Mammary epithelial cell (primary cell): ENCODE measurements around the gene NFAT5.

ENCODE experiments used
- EZH2 ChIP-seq: IDR thresholded peaks from 2 replicates; pipeline ENCODE4 v1.6.1; 2012; ENCODE audit warnings: low read length, inconsistent platforms, borderline replicate concordance
- TF ChIP-seq, protein P1 (sequence below), 2 donors: IDR thresholded peaks in 1 of 2; conservative IDR thresholded peaks in 1 of 2; 2 replicates each; pipeline ENCODE4 v1.5.1; 2011 to 2012; ENCODE audit warnings: inconsistent platforms in 2 of 2, low read length in 2 of 2, mild to moderate bottlenecking in 2 of 2, control low read depth in 1 of 2, low read depth in 1 of 2; ENCODE audit not compliant: insufficient read depth in 1 of 2; ENCODE audit errors: extremely low read depth in 1 of 2

DNA sequence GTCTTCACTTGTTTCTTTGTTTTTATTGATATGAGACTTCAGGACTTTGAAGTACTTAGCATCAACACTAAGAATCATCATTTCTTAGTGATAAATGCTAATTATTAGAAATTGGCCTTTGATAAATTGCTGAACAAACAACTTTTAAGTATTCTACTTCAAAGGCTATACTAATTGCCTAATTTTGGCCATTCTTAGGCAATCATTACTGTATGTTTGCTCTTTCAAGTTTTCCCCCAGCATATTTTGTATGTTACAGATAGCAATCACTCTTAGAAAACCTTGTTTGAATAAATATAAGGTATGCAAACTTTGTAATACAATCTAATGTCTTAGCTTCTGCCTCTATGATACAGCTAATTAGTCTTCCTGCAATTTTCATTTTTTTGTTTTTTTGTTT lies 114.6 kb downstream of the NFAT5 start:
- TF ChIP-seq, protein P1, sequence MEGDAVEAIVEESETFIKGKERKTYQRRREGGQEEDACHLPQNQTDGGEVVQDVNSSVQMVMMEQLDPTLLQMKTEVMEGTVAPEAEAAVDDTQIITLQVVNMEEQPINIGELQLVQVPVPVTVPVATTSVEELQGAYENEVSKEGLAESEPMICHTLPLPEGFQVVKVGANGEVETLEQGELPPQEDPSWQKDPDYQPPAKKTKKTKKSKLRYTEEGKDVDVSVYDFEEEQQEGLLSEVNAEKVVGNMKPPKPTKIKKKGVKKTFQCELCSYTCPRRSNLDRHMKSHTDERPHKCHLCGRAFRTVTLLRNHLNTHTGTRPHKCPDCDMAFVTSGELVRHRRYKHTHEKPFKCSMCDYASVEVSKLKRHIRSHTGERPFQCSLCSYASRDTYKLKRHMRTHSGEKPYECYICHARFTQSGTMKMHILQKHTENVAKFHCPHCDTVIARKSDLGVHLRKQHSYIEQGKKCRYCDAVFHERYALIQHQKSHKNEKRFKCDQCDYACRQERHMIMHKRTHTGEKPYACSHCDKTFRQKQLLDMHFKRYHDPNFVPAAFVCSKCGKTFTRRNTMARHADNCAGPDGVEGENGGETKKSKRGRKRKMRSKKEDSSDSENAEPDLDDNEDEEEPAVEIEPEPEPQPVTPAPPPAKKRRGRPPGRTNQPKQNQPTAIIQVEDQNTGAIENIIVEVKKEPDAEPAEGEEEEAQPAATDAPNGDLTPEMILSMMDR (conservative IDR thresholded peaks at IDR 0.05 in 1 of 2, IDR thresholded peaks at IDR 0.05 in 1 of 2; ENCODE audit: extremely low read depth in 1 of 2, insufficient read depth in 1 of 2, low read depth in 1 of 2, low read length in 2 of 2): no peak
- TF ChIP-seq EZH2: no peak
